Psoas muscle (tissue), 8 donors: ENCODE results near the gene TNFRSF14. TPM values are rescaled to one million over a fixed set of nuclear protein-coding genes. Genes with fewer than 3 reads are reported as not detected.

Source experiments
- ATAC-seq, 4 donors: fragments of 200-7000 bp; cut with Tn5 transposase; one replicate each; pipeline ENCODE4 v1.9.1; 2020; ENCODE audit warnings: moderate library complexity in 3 of 4, mild to moderate bottlenecking in 2 of 4
- DNase-seq, 2 donors: peaks; one replicate each; pipeline ENCODE4 v3.0.0-alpha.2; 2020
- H3K27ac ChIP-seq: fragments of 200-600 bp; one replicate; pipeline ENCODE4 v1.8.0; 2022
- H3K27me3 ChIP-seq, 3 donors: fragments of 200-600 bp in 1 of 3; one replicate each; pipeline versions ENCODE4 v1.6.1 to v1.8.0; 2013 to 2022; ENCODE audit warnings: low read length in 2 of 3, mild to moderate bottlenecking in 2 of 3, moderate library complexity in 1 of 3; ENCODE audit not compliant: insufficient read depth in 3 of 3
- H3K36me3 ChIP-seq, 2 donors: fragments of 200-600 bp in 1 of 2; one replicate each; pipeline versions ENCODE4 v1.6.1 to v1.8.0; 2013 to 2022; ENCODE audit warnings: low read depth in 1 of 2, mild to moderate bottlenecking in 1 of 2, moderate library complexity in 1 of 2; ENCODE audit not compliant: insufficient read depth in 1 of 2
- H3K4me1 ChIP-seq: fragments of 200-600 bp; one replicate; pipeline ENCODE4 v1.8.0; 2022
- H3K4me3 ChIP-seq: fragments of 200-600 bp; one replicate; pipeline ENCODE4 v1.8.0; 2022; ENCODE audit warnings: mild to moderate bottlenecking
- H3K9me3 ChIP-seq: fragments of 200-600 bp; one replicate; pipeline ENCODE4 v1.8.0; 2022
- CTCF ChIP-seq: fragments of 200-600 bp; IDR thresholded peaks from one replicate; pipeline ENCODE4 v1.8.0; 2022; ENCODE audit warnings: antibody characterized with exemption
- WGBS, 3 donors: extraction: QIAGEN DNeasy Blood & Tissue Kit; methylation state at CpG; one replicate each; pipeline versions ENCODE4 v1.1.6 to v1.1.7; 2013; 5-methylcytosine and 5-hydroxymethylcytosine counted together
- intact Hi-C, 2 donors: fragments of 100-400 bp; cut with DNase I; formaldehyde crosslinking; loops; one replicate each; pipeline versions ENCODE4 v1.11.0 to v1.14.2; 2022
- polyA plus RNA-seq, 3 donors: library from polyadenylated mRNA; stranded (reverse); fragments of 200-250 nt; gene quantifications; one replicate each; pipeline ENCODE4 v1.2.3, GENCODE V29; 2013
- total RNA-seq, 4 donors: library from RNA; stranded (reverse); fragmentation: NEBNext Ultra II Directional in 2 of 4; extraction: Animal tissue kit (Norgen Biotek cat#: 25700) in 2 of 4; gene quantifications; one replicate each; pipeline versions ENCODE4 v1.2.1 to v1.2.4, GENCODE V29; 2021 to 2023
- donor health status: healthy with polysubstance abuse.
- donor health status: DM: no; HTN: no; CAD: no; lungs with moderate emphysema.
- donor health status: Bipolar disorder and iron deficiency.
- donor health status: healthy.
- donor health status: DM: yes; HTN: yes; CAD: no.
- donor health status: DM: no; HTN: no; CAD: no.
- donor health status: DM: no; HTN: no; CAD: no.
- donor health status: DM: yes; HTN: yes; CAD: no.

TNFRSF14 gene
- total and polyA plus RNA-seq, 7 donors, result 6.2 to 10.8 (median 8.2) TPM

- H3K27me3 ChIP-seq, result no peaks in the 10 kb centered on the region
- intact Hi-C loops, result loop anchor here (5.0 kb wide), 3 partner anchors 115 to 340 kb away; partner anchors contain the start of genes MORN1 (in 1 of the 2), PEX10 (in 1 of the 2) and RER1 (in 1 of the 2)
- WGBS, 3 donors, result 39 to 54% (median 46%) methylated on average over 4 of the region's 4 CpGs
- no peaks in the 10 kb centered on the region for H3K36me3 ChIP-seq
- no peak for TF ChIP-seq CTCF
- H3K4me1 ChIP-seq, result peaks cover 77% of the 10 kb centered on the region
- no peaks in the 10 kb centered on the region for H3K9me3 ChIP-seq
- peak overlapping the region; percentile 76 for H3K27ac ChIP-seq
- H3K4me3 ChIP-seq, result peak overlapping the region; percentile 52
- ATAC-seq, result no peak
- no peak for DNase-seq
These were observed 28.7 kb upstream of the TNFRSF14 start for GRCh38 chr1:2527556-2527860.

- Histone ChIP-seq H3K36me3 (no peaks in the 10 kb centered on the region), H3K27me3 (no peaks in the 10 kb centered on the region), H3K27ac (peak overlapping the region; percentile 76), H3K4me3 (peak overlapping the region; percentile 52), H3K4me1 (peaks cover 76% of the 10 kb centered on the region), H3K9me3 (no peaks in the 10 kb centered on the region)
- no peak for TF ChIP-seq CTCF
- DNase-seq (peak; percentile 78 to 92), ATAC-seq (peak; percentile 71 to 81 (median 77))
- WGBS, 3 donors, result 23 to 30% (median 25%) methylated on average over 10 to 12 of the region's 12 CpGs
- intact Hi-C loops, result loop anchor here (5.0 kb wide), 3 partner anchors 116 to 341 kb away; partner anchors contain the start of genes MORN1 (in 1 of the 2), PEX10 (in 1 of the 2) and RER1 (in 1 of the 2)
These were observed 28.2 kb upstream of the TNFRSF14 start for GRCh38 chr1:2528016-2528415.

GRCh38 chr1:2528611-2528965, 27.6 kb upstream of the TNFRSF14 start:
- peak overlapping the region; percentile 52 for H3K4me3 ChIP-seq
- H3K9me3 ChIP-seq, result no peaks in the 10 kb centered on the region
- ATAC-seq, result no peak
- TF ChIP-seq CTCF, result no peak
- no peaks in the 10 kb centered on the region for H3K27me3 ChIP-seq
- intact Hi-C loops, result loop anchor here (5.0 kb wide), 3 partner anchors 116 to 341 kb away; partner anchors contain the start of genes MORN1 (in 1 of the 2), PEX10 (in 1 of the 2) and RER1 (in 1 of the 2)
- H3K36me3 ChIP-seq, result no peaks in the 10 kb centered on the region
- peaks cover 75% of the 10 kb centered on the region for H3K4me1 ChIP-seq
- DNase-seq, result no peak
- peak overlapping the region; percentile 52 for H3K27ac ChIP-seq
- WGBS, 3 donors, result 20 to 38% (median 31%) methylated on average over 10 of the region's 10 CpGs

GRCh38 chr1:2528966-2529783, 27.0 kb upstream of the TNFRSF14 start:
- Histone ChIP-seq H3K4me3 (peak overlapping the region; percentile 58), H3K4me1 (peaks cover 69% of the 10 kb centered on the region), H3K36me3 (no peaks in the 10 kb centered on the region), H3K27ac (peak overlapping the region; percentile 52), H3K27me3 (no peaks in the 10 kb centered on the region), H3K9me3 (no peaks in the 10 kb centered on the region)
- intact Hi-C loops, result loop anchor here (5.0 kb wide), 3 partner anchors 117 to 342 kb away; partner anchors contain the start of genes MORN1 (in 1 of the 2), PEX10 (in 1 of the 2) and RER1 (in 1 of the 2)
- TF ChIP-seq CTCF, result no peak
- ATAC-seq (no peak), DNase-seq (peak in 1 of 2 donors; percentile 47)
- 2 to 4% (median 4%) methylated on average over 42 to 84 of the region's 84 CpGs for WGBS, 3 donors
